ENCODE results near the gene RAB4A.
A peak's percentile ranks its signal among the peaks of the same experiment; 100 is the strongest.

RAB4A gene

GRCh38 chr1:229268505-229268904 is 2.4 kb upstream of the RAB4A start:
- Histone ChIP-seq H3K9me3 (ENCODE audit: insufficient read depth, low read length) (no peaks in the 10 kb centered on the region), H3K36me3 (ENCODE audit: low read length) (no peaks in the 10 kb centered on the region), H3K9me2 (replicated peaks; ENCODE audit: insufficient read depth, low read length) (no peaks in the 10 kb centered on the region), H3K9ac (ENCODE audit: low read length) (no peak overlapping the region), H3F3A (ENCODE audit: insufficient read depth) (no peaks in the 10 kb centered on the region), H3K27ac (ENCODE audit: low read depth, low read length) (no peak overlapping the region), H3K4me3 (ENCODE audit: insufficient read depth, low read length, poor library complexity, severe bottlenecking) (no peak overlapping the region), H3K79me2 (ENCODE audit: insufficient read depth, low read length) (peaks cover 21% of the 10 kb centered on the region), H3K4me2 (ENCODE audit: low read depth, low read length, poor library complexity, severe bottlenecking) (no peak overlapping the region), H3K27me3 (ENCODE audit: low read length) (no peaks in the 10 kb centered on the region), H2AFZ (ENCODE audit: low read depth, low read length, severe bottlenecking) (no peak overlapping the region), H4K20me1 (ENCODE audit: low read depth, low read length) (peaks cover 9% of the 10 kb centered on the region; the same call in 1 of the 2 replicates)
- TF ChIP-seq CTCF (IDR thresholded peaks at IDR 0.05; ENCODE audit: insufficient read depth, low read length, poor library complexity, severe bottlenecking) (no peak), EZH2phosphoT487 (conservative IDR thresholded peaks at IDR 0.05; ENCODE audit: low read length) (no peak)

GRCh38 chr1:229271448-229272159 is 693 bp downstream of the RAB4A start:
- TF ChIP-seq EZH2phosphoT487 (conservative IDR thresholded peaks at IDR 0.05; ENCODE audit: low read length) (no peak), CTCF (IDR thresholded peaks at IDR 0.05; ENCODE audit: insufficient read depth, low read length, poor library complexity, severe bottlenecking) (no peak)
- Histone ChIP-seq H3F3A (ENCODE audit: insufficient read depth) (no peaks in the 10 kb centered on the region), H2AFZ (ENCODE audit: low read depth, low read length, severe bottlenecking) (peak overlapping the region; percentile 45), H4K20me1 (ENCODE audit: low read depth, low read length) (peaks cover 9% of the 10 kb centered on the region; the same call in 1 of the 2 replicates), H3K9me2 (replicated peaks; ENCODE audit: insufficient read depth, low read length) (no peaks in the 10 kb centered on the region), H3K9ac (ENCODE audit: low read length) (peak overlapping the region; percentile 79), H3K9me3 (ENCODE audit: insufficient read depth, low read length) (no peaks in the 10 kb centered on the region), H3K36me3 (ENCODE audit: low read length) (no peaks in the 10 kb centered on the region), H3K4me2 (ENCODE audit: low read depth, low read length, poor library complexity, severe bottlenecking) (peak overlapping the region; percentile 90), H3K27me3 (ENCODE audit: low read length) (no peaks in the 10 kb centered on the region), H3K27ac (ENCODE audit: low read depth, low read length) (no peak overlapping the region), H3K79me2 (ENCODE audit: insufficient read depth, low read length) (peaks cover 49% of the 10 kb centered on the region), H3K4me3 (ENCODE audit: insufficient read depth, low read length, poor library complexity, severe bottlenecking) (peak overlapping the region; percentile 96)

- Histone ChIP-seq H3K27ac (ENCODE audit: low read depth, low read length) (no peak overlapping the region), H3K9me3 (ENCODE audit: insufficient read depth, low read length) (no peaks in the 10 kb centered on the region), H3K4me2 (ENCODE audit: low read depth, low read length, poor library complexity, severe bottlenecking) (peak overlapping the region; percentile 90), H3F3A (ENCODE audit: insufficient read depth) (no peaks in the 10 kb centered on the region), H3K9ac (ENCODE audit: low read length) (peak overlapping the region; percentile 79), H4K20me1 (ENCODE audit: low read depth, low read length) (peaks cover 9% of the 10 kb centered on the region; the same call in 1 of the 2 replicates), H3K9me2 (replicated peaks; ENCODE audit: insufficient read depth, low read length) (no peaks in the 10 kb centered on the region), H2AFZ (ENCODE audit: low read depth, low read length, severe bottlenecking) (no peak overlapping the region), H3K27me3 (ENCODE audit: low read length) (no peaks in the 10 kb centered on the region), H3K36me3 (ENCODE audit: low read length) (no peaks in the 10 kb centered on the region), H3K4me3 (ENCODE audit: insufficient read depth, low read length, poor library complexity, severe bottlenecking) (peak overlapping the region; percentile 96), H3K79me2 (ENCODE audit: insufficient read depth, low read length) (peaks cover 50% of the 10 kb centered on the region)
- no peak for TF ChIP-seq CTCF (IDR thresholded peaks at IDR 0.05; ENCODE audit: insufficient read depth, low read length, poor library complexity, severe bottlenecking)
- no peak for TF ChIP-seq EZH2phosphoT487 (conservative IDR thresholded peaks at IDR 0.05; ENCODE audit: low read length)
These were observed 1.6 kb downstream of the RAB4A start for GRCh38 chr1:229272164-229273158.

All from SU-DHL-6 (cell line).